NCI-H2029 treated with DMSO at 0.1 percent for 48 hours (cell line): ENCODE measurements around the gene VEGFA.

Source experiments
- DNase-seq: peaks from one replicate; lab custom pipeline; 2025; lab: John Stamatoyannopoulos, UW

VEGFA gene

GRCh38 chr6:43821101-43821886, 51.3 kb downstream of the VEGFA start:
- DNase-seq, result no peak

- DNase-seq, result no peak
Observed at GRCh38 chr6:43823390-43823789, 53.4 kb downstream of the VEGFA start.

GRCh38 chr6:43823879-43824702, 54.1 kb downstream of the VEGFA start:
- DNase-seq, result no peak

- no peak for DNase-seq
Observed at GRCh38 chr6:43824703-43825064, 54.7 kb downstream of the VEGFA start.

GRCh38 chr6:43825187-43826115, 55.4 kb downstream of the VEGFA start:
- DNase-seq, result no peak

- no peak for DNase-seq
Observed at GRCh38 chr6:43826730-43827129, 56.7 kb downstream of the VEGFA start.

GRCh38 chr6:43827898-43828297, 57.9 kb downstream of the VEGFA start:
- DNase-seq, result no peak

- DNase-seq, result no peak
Observed at GRCh38 chr6:43828711-43829110, 58.7 kb downstream of the VEGFA start.

GRCh38 chr6:43829470-43829869, 59.5 kb downstream of the VEGFA start:
- DNase-seq, result no peak

GRCh38 chr6:43830775-43831174, 60.8 kb downstream of the VEGFA start:
- no peak for DNase-seq

- no peak for DNase-seq
Observed at GRCh38 chr6:43831191-43831590, 61.2 kb downstream of the VEGFA start.

- no peak for DNase-seq
Observed at GRCh38 chr6:43833223-43833995, 63.4 kb downstream of the VEGFA start.

- no peak for DNase-seq
Observed at GRCh38 chr6:43833996-43834390, 64.0 kb downstream of the VEGFA start.

GRCh38 chr6:43834528-43835155, 64.6 kb downstream of the VEGFA start:
- DNase-seq, result no peak

GRCh38 chr6:43835872-43836419, 65.9 kb downstream of the VEGFA start:
- DNase-seq, result no peak
